HepG2 (cell line): ENCODE measurements around the gene GRM8. TPM values are rescaled to one million over a fixed set of nuclear protein-coding genes. Genes with fewer than 3 reads are reported as not detected.

Experiments used
- ATAC-seq: fragments of 200-7000 bp; cut with Tn5 transposase; 3 replicates; pipeline ENCODE4 v1.9.1; 2020; ENCODE audit warnings: mild to moderate bottlenecking, moderate library complexity
- BruUV-seq: library from RNA; stranded (reverse); fragments of 400-500 nt; replicated peaks from 2 replicates; lab custom pipeline; 2021; lab: Mats Ljungman, UMichigan
- CTCF ChIA-PET: fragments of 300-600 bp; formaldehyde crosslinking; extraction: SDS; loops from one replicate; lab custom pipeline; 2021; ENCODE audit warnings: low total read pairs, inconsistent platforms, low intra/inter-chr PET ratio; lab: Yijun Ruan, JAX
- POLR2A ChIA-PET: fragments of 350-600 bp; sonication (Branson Sonifier 250); formaldehyde crosslinking; loops from one replicate; lab custom pipeline; 2020; ENCODE audit warnings: antibody characterized with exemption, inconsistent platforms; lab: Yijun Ruan, JAX
- DNase-seq: peaks from one replicate; pipeline ENCODE4 v3.0.0-alpha.2; 2015; ENCODE audit warnings: low spot score
- FAIRE-seq: peaks from 3 replicates; lab custom pipeline; 2011; peaks lifted over from hg19 to GRCh38; lab: Jason Lieb, UNC
- H2AFZ ChIP-seq: one replicate; pipeline ENCODE4 v1.6.1; 2011; ENCODE audit warnings: low read length, inconsistent platforms
- H3K27ac ChIP-seq: fragments of 300-600 bp; 3 replicates; pipeline ENCODE4 v1.8.0; 2011; ENCODE audit warnings: mixed run types, mild to moderate bottlenecking, mixed read lengths, low read length, inconsistent platforms; ENCODE audit not compliant: insufficient read depth; ENCODE audit errors: extremely low read length
- H3K27me3 ChIP-seq, 2 experiments: fragments of 200-600 bp in 1 of 2; 2 replicates in 1 of 2; 3 replicates in 1 of 2; pipeline versions ENCODE4 v1.6.0 to v1.8.0; 2011; ENCODE audit warnings: low read length in 2 of 2, mild to moderate bottlenecking in 2 of 2, moderate library complexity in 2 of 2, inconsistent platforms in 1 of 2; ENCODE audit not compliant: insufficient read depth in 2 of 2, control insufficient read depth in 1 of 2
- H3K36me3 ChIP-seq, 2 experiments: fragments of 200-600 bp in 1 of 2; replicated peaks in 1 of 2; 2 replicates in 1 of 2; 3 replicates in 1 of 2; pipeline versions ENCODE4 v1.5.1 to v1.8.0; 2011; ENCODE audit warnings: low read length in 2 of 2, inconsistent platforms in 1 of 2; ENCODE audit not compliant: insufficient read depth in 2 of 2, control insufficient read depth in 1 of 2
- H3K4me1 ChIP-seq: 2 replicates; pipeline ENCODE4 v1.5.1; 2012; ENCODE audit warnings: low read length, inconsistent platforms; ENCODE audit not compliant: insufficient read depth
- H3K4me2 ChIP-seq: 2 replicates; pipeline ENCODE4 v1.6.0; 2011; ENCODE audit warnings: low read depth, low read length, inconsistent platforms
- H3K4me3 ChIP-seq, 3 experiments: fragments of 200-600 bp in 1 of 3; sonication (generic), shearing (Covaris generic) in 1 of 3; replicated peaks in 1 of 3; 2 replicates each; pipeline ENCODE4 v1.5.1; 2011 to 2016; ENCODE audit warnings: low read length in 3 of 3, inconsistent platforms in 2 of 3, low read depth in 2 of 3, mild to moderate bottlenecking in 2 of 3, control low read depth in 1 of 3, mixed read lengths in 1 of 3; ENCODE audit not compliant: insufficient read depth in 1 of 3
- H3K79me2 ChIP-seq: one replicate; pipeline ENCODE4 v1.6.1; 2011; ENCODE audit warnings: low read length, inconsistent platforms; ENCODE audit not compliant: insufficient read depth
- H3K9ac ChIP-seq: 2 replicates; pipeline ENCODE4 v1.6.0; 2011; ENCODE audit warnings: mild to moderate bottlenecking, low read depth, low read length, inconsistent platforms; ENCODE audit not compliant: insufficient read depth
- H3K9me3 ChIP-seq: 2 replicates; pipeline ENCODE4 v1.5.1; 2012; ENCODE audit warnings: mild to moderate bottlenecking, low read length
- H4K20me1 ChIP-seq: 2 replicates; pipeline ENCODE4 v1.6.0; 2011; ENCODE audit warnings: inconsistent platforms, mild to moderate bottlenecking, low read length, moderate library complexity; ENCODE audit not compliant: insufficient read depth
- MNT ChIP-seq: fragments of 450-650 bp; IDR thresholded peaks from 2 replicates; pipeline ENCODE4 v1.6.1; 2016
- SMYD3 ChIP-seq: sonication (generic); formaldehyde crosslinking; IDR thresholded peaks from 2 replicates; pipeline ENCODE4 v1.8.1; 2023; ENCODE audit warnings: mild to moderate bottlenecking, missing genetic modification reagents
- ZNF781 ChIP-seq: sonication (generic); formaldehyde crosslinking; IDR thresholded peaks from 2 replicates; pipeline ENCODE4 v1.5.1; 2020; ENCODE audit warnings: borderline replicate concordance, mild to moderate bottlenecking, missing genetic modification reagents; ENCODE audit errors: not compliant biosample characterization
- ZSCAN29 ChIP-seq: sonication (generic); formaldehyde crosslinking; conservative IDR thresholded peaks from 2 replicates; pipeline ENCODE4 v1.4.0; 2020; ENCODE audit warnings: mild to moderate bottlenecking, missing genetic modification reagents
- WGBS: methylation state at CpG from one replicate; pipeline ENCODE4 v1.1.6; 2017; ENCODE audit warnings: low lambda C conversion rate; 5-methylcytosine and 5-hydroxymethylcytosine counted together
- in situ Hi-C: cut with HindIII; loops from 2 replicates; pipeline ENCODE4 v1.10.0; 2017; ENCODE audit warnings: low pct_unique_long_range_greater_than_20kb; ENCODE audit not compliant: extremely low pct_ligation_motif_present
- intact Hi-C: fragments of 100-400 bp; cut with micrococcal nuclease; formaldehyde crosslinking; loops from one replicate; pipeline ENCODE4 v1.10.0; 2022; ENCODE audit not compliant: unreplicated experiment
- polyA plus RNA-seq, 8 experiments: library from polyadenylated mRNA; depleted of rRNA in 3 of 8; stranded (reverse) in 7 of 8; unstranded in 1 of 8; fragments of >200 nt; fragmentation: Illumina TruSeq in 4 of 8; extraction: Trizol in 4 of 8; gene quantifications; 2 replicates each; pipeline versions ENCODE4 v1.2.1 to v1.2.3, GENCODE V29; 2011 to 2016; ENCODE audit warnings: low read depth in 4 of 8, missing spikeins in 1 of 8, mixed read lengths in 1 of 8; ENCODE audit not compliant: insufficient read depth in 1 of 8
- total RNA-seq, 5 experiments: library from RNA; depleted of rRNA; stranded (reverse); fragments of >200 nt; fragmentation: Illumina TruSeq; extraction: Trizol; gene quantifications; 2 replicates each; pipeline ENCODE4 v1.2.3, GENCODE V29; 2016; ENCODE audit warnings: low read depth in 1 of 5

The GRM8 gene
- total and polyA plus RNA-seq, 2 of the 13 experiments (the other 11 are each of a cell fraction or from before 2014, with no cell fraction given), result not detected

GRCh38 chr7:126750207-126750911 is 502.4 kb downstream of the GRM8 start:
- 0% methylated on average over 4 of the region's 4 CpGs for WGBS
- ATAC-seq (no peak), FAIRE-seq (no peak), DNase-seq (no peak)
- Histone ChIP-seq H3K4me3 (no peak overlapping the region), H3K4me1 (no peaks in the 10 kb centered on the region), H3K36me3 (no peaks in the 10 kb centered on the region), H3K27ac (no peak overlapping the region), H2AFZ (no peak overlapping the region), H3K9me3 (no peaks in the 10 kb centered on the region), H4K20me1 (no peaks in the 10 kb centered on the region), H3K27me3 (no peaks in the 10 kb centered on the region), H3K4me2 (no peak overlapping the region), H3K9ac (no peak overlapping the region), H3K79me2 (no peaks in the 10 kb centered on the region)
- in situ Hi-C loops, result no loop called here
- intact Hi-C loops, result no loop called here
- ChIA-PET POLR2A (no interaction called here), CTCF (no interaction called here)
- no TSS peak for BruUV-seq
- TF ChIP-seq SMYD3 (CRISPR knock-in tag), result no peak

- DNase-seq, result no peak
- H3K9me3 ChIP-seq, result no peaks in the 10 kb centered on the region
- no peaks in the 10 kb centered on the region for H4K20me1 ChIP-seq
- no peaks in the 10 kb centered on the region for H3K4me1 ChIP-seq
- in situ Hi-C loops, result no loop called here
- no peaks in the 10 kb centered on the region for H3K79me2 ChIP-seq
- CTCF ChIA-PET, result no interaction called here
- 9% methylated on average over 2 of the region's 2 CpGs for WGBS
- H3K27me3 ChIP-seq, result no peaks in the 10 kb centered on the region
- H3K4me2 ChIP-seq, result no peak overlapping the region
- no peak overlapping the region for H3K27ac ChIP-seq
- intact Hi-C loops, result no loop called here
- H3K9ac ChIP-seq, result no peak overlapping the region
- TF ChIP-seq ZSCAN29 (CRISPR knock-in tag) (no peak), MNT (peak; percentile 53; the same call in 1 of the 2 replicates), ZNF781 (CRISPR knock-in tag) (no peak)
- BruUV-seq, result no TSS peak
- H3K36me3 ChIP-seq, result no peaks in the 10 kb centered on the region
- no peak overlapping the region for H3K4me3 ChIP-seq
- POLR2A ChIA-PET, result no interaction called here
- no peak for FAIRE-seq
- ATAC-seq, result no peak
- H2AFZ ChIP-seq, result no peak overlapping the region
These were observed 523.8 kb downstream of the GRM8 start for GRCh38 chr7:126728967-126729366.
